Uterus (tissue), 4 donors: ENCODE data around the gene GIGYF2. TPM values are rescaled to one million over a fixed set of nuclear protein-coding genes. Genes with fewer than 3 reads are reported as not detected.

Experiments
- DNase-seq, 2 donors: peaks; one replicate each; pipeline ENCODE4 v3.0.0-alpha.2; 2019 to 2020
- H3K27ac ChIP-seq, 2 donors: fragments of 200-600 bp; sonication (generic); 1 replicate in 1 of 2; 2 replicates in 1 of 2; pipeline ENCODE4 v1.5.1; 2016 to 2018
- H3K27me3 ChIP-seq, 2 donors: fragments of 200-600 bp; sonication (generic); one replicate each; pipeline ENCODE4 v1.5.1; 2018 to 2019; ENCODE audit warnings: control low read depth in 1 of 2
- H3K36me3 ChIP-seq, 2 donors: fragments of 200-600 bp; sonication (generic); one replicate each; pipeline ENCODE4 v1.5.1; 2019; ENCODE audit warnings: control low read depth in 1 of 2
- H3K4me1 ChIP-seq, 2 donors: fragments of 200-600 bp; sonication (generic); one replicate each; pipeline ENCODE4 v1.5.1; 2018 to 2019; ENCODE audit warnings: control low read depth in 1 of 2
- H3K4me3 ChIP-seq, 2 donors: fragments of 200-600 bp; sonication (generic); 1 replicate in 1 of 2; 2 replicates in 1 of 2; pipeline ENCODE4 v1.5.1; 2018 to 2019; ENCODE audit warnings: mild to moderate bottlenecking in 1 of 2
- H3K9me3 ChIP-seq, 2 donors: fragments of 200-600 bp; sonication (generic); one replicate each; pipeline ENCODE4 v1.5.1; 2019; ENCODE audit warnings: control low read depth in 1 of 2
- POLR2A ChIP-seq, 2 donors: fragments of 450-650 bp; IDR thresholded peaks; one replicate each; pipeline ENCODE4 v1.6.1; 2016; ENCODE audit warnings: antibody characterized with exemption in 2 of 2, mild to moderate bottlenecking in 1 of 2, moderate library complexity in 1 of 2
- intact Hi-C: fragments of 100-400 bp; cut with DNase I; formaldehyde crosslinking; loops from one replicate; pipeline ENCODE4 v1.15.1; 2023; ENCODE audit warnings: low total_unique reads
- total RNA-seq, 4 donors: library from RNA; depleted of rRNA in 3 of 4; stranded (reverse); fragments of >200 nt in 3 of 4; gene quantifications; one replicate each; pipeline versions ENCODE4 v1.1.0 to v1.2.4, GENCODE V29; 2014 to 2023
- TF ChIP-seq, protein P1 (sequence below), 4 experiments: fragments of 200-600 bp in 2 of 4; fragments of 450-650 bp in 2 of 4; sonication (generic) in 2 of 4; IDR thresholded peaks; one replicate each; pipeline ENCODE4 v1.5.1; 2016 to 2019; ENCODE audit warnings: antibody characterized with exemption in 4 of 4, mild to moderate bottlenecking in 2 of 4, moderate library complexity in 1 of 4
- donor health status: DM: yes; HTN: yes; CAD: no.

The GIGYF2 gene
- total RNA-seq, 4 donors from 2014 or later: 16.5 to 125 (median 97.3) TPM

DNA sequence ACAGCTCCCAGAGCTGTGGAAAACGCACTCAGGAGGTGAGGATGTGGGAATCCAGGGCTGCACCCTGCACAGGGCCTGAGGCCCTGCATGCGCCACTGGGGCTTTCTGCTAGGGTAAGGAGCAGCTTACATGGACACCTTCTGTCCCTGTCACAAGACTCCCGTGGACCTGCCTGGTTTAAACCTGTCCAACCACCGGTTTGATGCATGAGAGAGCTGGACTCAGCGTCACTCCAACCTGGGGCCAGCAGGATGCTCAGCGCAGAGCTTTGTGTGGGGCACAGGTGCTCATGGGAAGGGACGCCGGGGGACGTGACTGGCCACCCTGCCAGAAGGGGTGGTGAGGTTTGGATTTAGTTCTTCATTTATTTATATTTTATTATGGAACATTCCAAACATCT is 197.1 kb downstream of the GIGYF2 start:
- H3K27ac ChIP-seq: no peak overlapping the region
- no peaks in the 10 kb centered on the region for H3K4me1 ChIP-seq
- H3K4me3 ChIP-seq: no peak overlapping the region
- intact Hi-C loops: no loop called here
- TF ChIP-seq, protein P1, sequence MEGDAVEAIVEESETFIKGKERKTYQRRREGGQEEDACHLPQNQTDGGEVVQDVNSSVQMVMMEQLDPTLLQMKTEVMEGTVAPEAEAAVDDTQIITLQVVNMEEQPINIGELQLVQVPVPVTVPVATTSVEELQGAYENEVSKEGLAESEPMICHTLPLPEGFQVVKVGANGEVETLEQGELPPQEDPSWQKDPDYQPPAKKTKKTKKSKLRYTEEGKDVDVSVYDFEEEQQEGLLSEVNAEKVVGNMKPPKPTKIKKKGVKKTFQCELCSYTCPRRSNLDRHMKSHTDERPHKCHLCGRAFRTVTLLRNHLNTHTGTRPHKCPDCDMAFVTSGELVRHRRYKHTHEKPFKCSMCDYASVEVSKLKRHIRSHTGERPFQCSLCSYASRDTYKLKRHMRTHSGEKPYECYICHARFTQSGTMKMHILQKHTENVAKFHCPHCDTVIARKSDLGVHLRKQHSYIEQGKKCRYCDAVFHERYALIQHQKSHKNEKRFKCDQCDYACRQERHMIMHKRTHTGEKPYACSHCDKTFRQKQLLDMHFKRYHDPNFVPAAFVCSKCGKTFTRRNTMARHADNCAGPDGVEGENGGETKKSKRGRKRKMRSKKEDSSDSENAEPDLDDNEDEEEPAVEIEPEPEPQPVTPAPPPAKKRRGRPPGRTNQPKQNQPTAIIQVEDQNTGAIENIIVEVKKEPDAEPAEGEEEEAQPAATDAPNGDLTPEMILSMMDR (IDR thresholded peaks at IDR 0.05): no peak
- no peak for TF ChIP-seq POLR2A (IDR thresholded peaks at IDR 0.05)
- H3K27me3 ChIP-seq: no peaks in the 10 kb centered on the region
- H3K36me3 ChIP-seq: no peaks in the 10 kb centered on the region
- no peaks in the 10 kb centered on the region for H3K9me3 ChIP-seq
- DNase-seq: no peak

GRCh38 chr2:232894746-232895145 is 197.6 kb downstream of the GIGYF2 start:
- Histone ChIP-seq H3K4me1 (no peaks in the 10 kb centered on the region), H3K27me3 (no peaks in the 10 kb centered on the region), H3K9me3 (no peaks in the 10 kb centered on the region), H3K36me3 (no peaks in the 10 kb centered on the region), H3K4me3 (no peak overlapping the region), H3K27ac (no peak overlapping the region)
- intact Hi-C loops: no loop called here
- no peak for DNase-seq
- TF ChIP-seq, protein P1 (IDR thresholded peaks at IDR 0.05): no peak
- no peak for TF ChIP-seq POLR2A (IDR thresholded peaks at IDR 0.05)

DNA sequence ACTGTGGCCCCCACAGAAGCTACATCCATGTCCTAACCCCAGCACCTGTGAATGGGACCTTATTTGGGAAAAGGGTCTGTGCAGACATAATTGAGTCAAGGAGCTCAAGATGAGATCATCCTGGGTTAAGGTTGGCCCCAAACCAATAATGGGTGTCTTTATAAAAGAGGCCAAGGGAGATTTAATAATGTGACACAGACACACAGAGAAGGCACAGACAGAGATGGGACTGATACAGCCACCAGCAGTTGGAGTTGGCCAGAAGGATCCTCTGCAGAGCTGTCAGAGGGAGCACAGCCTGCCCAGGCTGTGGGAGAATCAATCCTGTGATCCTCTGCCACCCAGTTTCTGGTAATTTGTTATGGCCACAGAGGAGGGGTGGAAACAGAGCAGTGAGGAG is 199.0 kb downstream of the GIGYF2 start:
- no peak overlapping the region for H3K27ac ChIP-seq
- H3K27me3 ChIP-seq: no peaks in the 10 kb centered on the region
- intact Hi-C loops: no loop called here
- H3K4me3 ChIP-seq: no peak overlapping the region
- no peak for TF ChIP-seq POLR2A (IDR thresholded peaks at IDR 0.05)
- TF ChIP-seq, protein P1 (IDR thresholded peaks at IDR 0.05): no peak
- H3K4me1 ChIP-seq: no peaks in the 10 kb centered on the region
- DNase-seq: no peak
- no peaks in the 10 kb centered on the region for H3K9me3 ChIP-seq
- no peaks in the 10 kb centered on the region for H3K36me3 ChIP-seq

- no peaks in the 10 kb centered on the region for H3K4me1 ChIP-seq
- H3K4me3 ChIP-seq: no peak overlapping the region
- H3K27me3 ChIP-seq: no peaks in the 10 kb centered on the region
- intact Hi-C loops: no loop called here
- DNase-seq: no peak
- no peaks in the 10 kb centered on the region for H3K36me3 ChIP-seq
- TF ChIP-seq POLR2A (IDR thresholded peaks at IDR 0.05): no peak
- TF ChIP-seq, protein P1 (IDR thresholded peaks at IDR 0.05): no peak
- no peaks in the 10 kb centered on the region for H3K9me3 ChIP-seq
- H3K27ac ChIP-seq: no peak overlapping the region
These were observed 199.8 kb downstream of the GIGYF2 start for GRCh38 chr2:232896720-232897597.

DNA sequence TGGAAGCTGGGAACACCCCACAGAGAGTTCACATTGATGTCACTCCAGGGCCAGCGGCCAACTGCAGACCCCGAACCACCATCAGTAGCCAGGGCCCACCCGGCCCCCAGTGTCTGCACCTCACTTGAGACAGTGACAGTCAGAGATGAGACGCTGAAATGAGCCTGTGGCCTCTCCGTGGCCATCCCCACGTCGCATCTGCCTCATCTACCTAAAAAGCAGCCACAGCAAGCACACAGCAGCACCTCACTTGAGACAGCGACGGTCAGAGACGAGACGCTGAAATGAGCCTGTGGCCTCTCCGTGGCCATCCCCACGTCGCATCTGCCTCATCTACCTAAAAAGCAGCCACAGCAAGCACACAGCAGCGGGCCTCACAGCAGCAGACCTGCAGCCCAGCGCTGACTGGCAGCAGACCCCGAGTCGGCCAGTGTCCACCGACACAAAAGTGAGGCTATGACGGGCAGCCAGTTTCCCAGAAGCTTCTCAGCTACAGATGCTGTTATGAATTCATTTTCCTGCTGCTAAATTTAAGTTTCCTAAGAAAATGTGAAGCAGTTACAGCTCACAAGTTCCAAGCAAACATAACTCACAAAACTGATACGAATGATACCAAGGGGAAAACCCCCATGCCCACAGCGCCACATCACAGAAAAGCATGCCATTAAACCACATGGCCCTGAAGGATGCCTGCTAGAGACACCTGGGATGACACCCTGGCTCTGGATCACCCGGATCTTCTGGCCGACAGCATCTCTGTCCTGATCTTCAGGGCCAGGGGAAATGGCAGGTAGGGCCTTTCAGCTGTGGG is 200.7 kb downstream of the GIGYF2 start:
- no peaks in the 10 kb centered on the region for H3K36me3 ChIP-seq
- H3K4me1 ChIP-seq: no peaks in the 10 kb centered on the region
- no peak overlapping the region for H3K27ac ChIP-seq
- H3K4me3 ChIP-seq: no peak overlapping the region
- intact Hi-C loops: no loop called here
- H3K27me3 ChIP-seq: no peaks in the 10 kb centered on the region
- no peaks in the 10 kb centered on the region for H3K9me3 ChIP-seq
- no peak for TF ChIP-seq POLR2A (IDR thresholded peaks at IDR 0.05)
- TF ChIP-seq, protein P1 (IDR thresholded peaks at IDR 0.05): no peak
- DNase-seq: no peak
